ENCODE measurements around the gene RRP1.

- no peak for TF ChIP-seq CTCF (IDR thresholded peaks at IDR 0.05)
- TF ChIP-seq ZFX (IDR thresholded peaks at IDR 0.05; ENCODE audit: borderline replicate concordance): no peak
Observed at GRCh38 chr21:43845386-43845785, 56.0 kb downstream of the RRP1 start.

All from 22Rv1 (cell line).